Skin epidermis (tissue), 12 donors: Measurements from ENCODE around the gene ALKBH8.
"Not testable (repeated sequence)": the region's sequence is repeated elsewhere in the genome, so short reads cannot be mapped to it uniquely, and the experiment has no call there.

Experiments used
- H3K27ac ChIP-seq, 21 experiments: fragments of 200-600 bp; sonication (generic) in 11 of 21; one replicate each; pipeline ENCODE4 v1.5.0; 2020; ENCODE audit warnings: mild to moderate bottlenecking in 3 of 21, inconsistent platforms in 2 of 21, moderate library complexity in 2 of 21
- H3K4me3 ChIP-seq, 7 experiments: fragments of 200-600 bp; sonication (generic) in 2 of 7; one replicate each; pipeline ENCODE4 v1.5.0; 2020; ENCODE audit warnings: inconsistent platforms in 2 of 7, mild to moderate bottlenecking in 2 of 7, moderate library complexity in 1 of 7

The ALKBH8 gene

GRCh38 chr11:107538239-107538638 lies 27.3 kb downstream of the ALKBH8 start:
- no peak overlapping the region for H3K27ac ChIP-seq
- no peak overlapping the region for H3K4me3 ChIP-seq

GRCh38 chr11:107537155-107537554 lies 28.4 kb downstream of the ALKBH8 start:
- not testable (repeated sequence) for H3K27ac ChIP-seq, H3K4me3 ChIP-seq

- Histone ChIP-seq H3K27ac (no peak overlapping the region), H3K4me3 (no peak overlapping the region)
Measured at GRCh38 chr11:107526197-107526596, 39.3 kb downstream of the ALKBH8 start.

- Histone ChIP-seq H3K4me3 (no peak overlapping the region), H3K27ac (no peak overlapping the region)
Measured at GRCh38 chr11:107508858-107509244, 56.7 kb downstream of the ALKBH8 start.

- Histone ChIP-seq H3K4me3 (no peak overlapping the region), H3K27ac (no peak overlapping the region)
Measured at GRCh38 chr11:107508201-107508857, 57.2 kb downstream of the ALKBH8 start.

GRCh38 chr11:107505647-107506225 lies 59.8 kb downstream of the ALKBH8 start:
- Histone ChIP-seq H3K4me3 (no peak overlapping the region), H3K27ac (no peak overlapping the region)

GRCh38 chr11:107504981-107505380 lies 60.6 kb downstream of the ALKBH8 start:
- Histone ChIP-seq H3K4me3 (no peak overlapping the region), H3K27ac (no peak overlapping the region)

- no peak overlapping the region for H3K27ac ChIP-seq
- no peak overlapping the region for H3K4me3 ChIP-seq
Measured at GRCh38 chr11:107501713-107502112, 63.8 kb downstream of the ALKBH8 start.

- not testable (repeated sequence) for H3K4me3 ChIP-seq, H3K27ac ChIP-seq
Measured at GRCh38 chr11:107497371-107497770, 68.2 kb downstream of the ALKBH8 start.

- no peak overlapping the region for H3K27ac ChIP-seq
Measured at GRCh38 chr11:107496011-107496410, 69.5 kb downstream of the ALKBH8 start.

GRCh38 chr11:107494055-107494454 lies 71.5 kb downstream of the ALKBH8 start:
- no peak overlapping the region for H3K4me3 ChIP-seq
- no peak overlapping the region for H3K27ac ChIP-seq

More at GRCh38 chr11:107496011-107496410, 69.5 kb downstream of the ALKBH8 start:
- H3K4me3 ChIP-seq, result no peak overlapping the region

GRCh38 chr11:107493117-107493516 lies 72.4 kb downstream of the ALKBH8 start:
- Histone ChIP-seq H3K27ac (no peak overlapping the region), H3K4me3 (no peak overlapping the region)

- Histone ChIP-seq H3K4me3 (no peak overlapping the region), H3K27ac (no peak overlapping the region)
Measured at GRCh38 chr11:107490836-107491235, 74.7 kb downstream of the ALKBH8 start.

- H3K27ac ChIP-seq, result no peak overlapping the region
- no peak overlapping the region for H3K4me3 ChIP-seq
Measured at GRCh38 chr11:107482234-107482633, 83.3 kb downstream of the ALKBH8 start.

GRCh38 chr11:107478922-107479321 lies 86.6 kb downstream of the ALKBH8 start:
- no peak overlapping the region for H3K4me3 ChIP-seq
- H3K27ac ChIP-seq, result no peak overlapping the region

- Histone ChIP-seq H3K4me3 (no peak overlapping the region), H3K27ac (no peak overlapping the region)
Measured at GRCh38 chr11:107477820-107478219, 87.7 kb downstream of the ALKBH8 start.

GRCh38 chr11:107473792-107474191 lies 91.7 kb downstream of the ALKBH8 start:
- H3K27ac ChIP-seq, result no peak overlapping the region
- H3K4me3 ChIP-seq, result no peak overlapping the region

GRCh38 chr11:107472966-107473365 lies 92.6 kb downstream of the ALKBH8 start:
- H3K27ac ChIP-seq, result no peak overlapping the region
- H3K4me3 ChIP-seq, result no peak overlapping the region

- H3K27ac ChIP-seq, result no peak overlapping the region
- H3K4me3 ChIP-seq, result no peak overlapping the region
Measured at GRCh38 chr11:107468596-107468995, 96.9 kb downstream of the ALKBH8 start.

- Histone ChIP-seq H3K27ac (no peak overlapping the region), H3K4me3 (no peak overlapping the region)
Measured at GRCh38 chr11:107467696-107468095, 97.8 kb downstream of the ALKBH8 start.

GRCh38 chr11:107466275-107466866 lies 99.2 kb downstream of the ALKBH8 start:
- not testable (repeated sequence) for H3K27ac ChIP-seq, H3K4me3 ChIP-seq
